ENCODE data around the gene HPGD.
"Not testable (repeated sequence)": the region's sequence is repeated elsewhere in the genome, so short reads cannot be mapped to it uniquely, and the experiment has no call there.

Gene HPGD

DNA sequence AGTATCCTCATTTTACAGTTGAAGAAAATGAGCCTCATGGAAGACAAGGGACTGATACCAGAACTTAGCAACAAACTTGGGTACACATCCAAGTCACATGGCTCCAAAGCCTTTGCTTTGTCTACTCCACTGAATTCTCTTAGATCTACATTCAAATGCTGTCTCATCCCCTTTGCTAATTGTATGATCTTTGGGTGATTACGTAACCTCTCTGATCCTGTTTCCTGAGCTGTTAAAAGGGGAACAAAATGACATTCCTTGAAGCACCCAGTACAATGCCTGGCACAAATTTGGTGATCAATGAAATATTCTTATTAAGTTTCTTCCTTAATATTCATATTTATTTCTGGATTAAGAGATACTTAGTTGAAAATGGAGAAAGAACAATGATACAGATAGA lies 5.9 kb upstream of the HPGD start:
- in situ Hi-C loops (cut with MboI; ENCODE audit: low sequenced_read_pairs), result no loop called here

GRCh38 chr4:174526731-174527130 lies 4.4 kb upstream of the HPGD start:
- in situ Hi-C loops (cut with MboI; ENCODE audit: low sequenced_read_pairs), result no loop called here

DNA sequence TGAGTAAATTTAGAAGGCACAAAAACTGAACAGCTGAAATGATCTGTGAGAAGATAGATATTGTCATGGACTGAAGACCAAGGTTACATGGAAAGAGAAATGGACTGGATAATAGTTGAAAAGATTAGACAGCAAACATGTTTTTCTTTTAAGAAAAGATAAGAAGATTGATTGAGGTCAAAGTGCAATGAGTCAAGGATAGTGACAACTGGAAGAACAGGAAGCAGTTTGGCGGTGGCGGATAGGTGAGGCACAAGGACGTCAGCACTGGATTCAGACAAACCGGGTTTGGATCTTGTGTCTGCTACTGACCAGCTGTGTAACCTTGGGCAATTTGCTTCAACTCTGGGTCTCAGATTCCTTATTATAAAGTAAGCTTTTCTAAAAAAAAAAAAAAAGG lies 2.0 kb upstream of the HPGD start:
- in situ Hi-C loops (cut with MboI; ENCODE audit: low sequenced_read_pairs), result no loop called here

GRCh38 chr4:174523025-174523693 lies 871 bp upstream of the HPGD start:
- in situ Hi-C loops (cut with MboI; ENCODE audit: low sequenced_read_pairs), result no loop called here

DNA sequence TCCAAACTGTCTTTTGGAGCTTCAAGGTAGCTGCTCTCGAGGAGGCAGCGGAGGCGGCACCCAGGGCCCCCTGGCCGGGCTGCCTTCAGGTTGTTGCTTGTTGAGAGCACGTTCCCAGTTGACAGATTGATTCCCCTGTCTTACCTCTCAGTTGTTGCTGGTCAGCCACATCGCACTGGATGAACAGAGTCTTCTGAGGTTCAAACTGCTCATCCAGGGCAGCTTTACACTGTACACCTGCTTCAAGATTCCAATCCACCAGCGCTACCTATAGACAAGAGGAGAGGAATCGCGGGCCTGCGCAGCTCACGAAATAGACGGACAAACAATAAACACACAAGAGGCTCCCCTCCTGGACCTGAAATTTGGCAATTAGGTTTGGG lies 497 bp downstream of the HPGD start:
- in situ Hi-C loops (cut with MboI; ENCODE audit: low sequenced_read_pairs), result no loop called here

GRCh38 chr4:174520660-174521059 lies 1.6 kb downstream of the HPGD start:
- in situ Hi-C loops (cut with MboI; ENCODE audit: low sequenced_read_pairs), result no loop called here

GRCh38 chr4:174517502-174518445 lies 4.5 kb downstream of the HPGD start:
- in situ Hi-C loops (cut with MboI; ENCODE audit: low sequenced_read_pairs), result no loop called here

GRCh38 chr4:174516794-174517193 lies 5.5 kb downstream of the HPGD start:
- in situ Hi-C loops (cut with MboI; ENCODE audit: low sequenced_read_pairs), result no loop called here

DNA sequence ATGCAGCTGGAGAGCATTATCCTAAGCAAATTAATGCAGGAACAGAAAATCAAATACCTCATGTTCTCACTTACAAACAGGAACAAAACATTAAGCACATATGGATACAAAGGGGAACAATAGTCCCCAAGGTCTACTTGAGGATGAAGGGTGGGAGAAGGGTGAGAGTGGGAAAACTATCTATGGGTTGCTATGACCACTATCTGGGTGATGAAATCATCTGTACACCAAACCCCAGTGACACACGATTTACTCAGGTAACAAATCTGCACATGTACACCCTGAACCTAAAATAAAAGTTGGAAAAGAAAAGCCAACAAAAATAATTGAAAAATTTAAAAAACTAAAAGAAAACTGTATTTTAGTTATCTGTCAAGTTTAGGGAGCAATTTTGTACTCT lies 5.9 kb downstream of the HPGD start:
- in situ Hi-C loops (cut with MboI; ENCODE audit: low sequenced_read_pairs), result no loop called here

- in situ Hi-C loops (cut with MboI; ENCODE audit: low sequenced_read_pairs), result no loop called here
Measured at GRCh38 chr4:174512745-174513144, 9.5 kb downstream of the HPGD start.

DNA sequence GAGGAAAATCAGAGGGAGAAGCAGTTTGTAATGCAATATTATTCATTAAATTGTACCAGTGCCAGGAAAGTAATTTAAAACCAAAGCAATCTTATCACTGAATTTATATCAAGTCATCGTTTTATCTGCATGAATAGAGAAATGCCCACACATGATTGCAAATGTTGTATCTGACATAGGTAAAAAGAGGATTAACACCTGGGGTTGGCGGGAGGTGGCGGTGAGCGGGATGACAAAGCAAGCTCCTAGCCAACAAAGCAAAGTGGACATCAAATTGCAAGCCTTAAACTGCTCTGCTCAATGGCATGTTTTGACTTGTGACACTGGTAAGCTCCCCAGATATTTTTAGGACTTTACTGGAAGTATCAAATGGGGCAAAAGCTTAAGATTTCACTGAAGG lies 16.4 kb downstream of the HPGD start:
- in situ Hi-C loops (cut with MboI; ENCODE audit: low sequenced_read_pairs), result no loop called here

- in situ Hi-C loops (cut with MboI; ENCODE audit: low sequenced_read_pairs), result no loop called here
Measured at GRCh38 chr4:174505007-174505406, 17.3 kb downstream of the HPGD start.

DNA sequence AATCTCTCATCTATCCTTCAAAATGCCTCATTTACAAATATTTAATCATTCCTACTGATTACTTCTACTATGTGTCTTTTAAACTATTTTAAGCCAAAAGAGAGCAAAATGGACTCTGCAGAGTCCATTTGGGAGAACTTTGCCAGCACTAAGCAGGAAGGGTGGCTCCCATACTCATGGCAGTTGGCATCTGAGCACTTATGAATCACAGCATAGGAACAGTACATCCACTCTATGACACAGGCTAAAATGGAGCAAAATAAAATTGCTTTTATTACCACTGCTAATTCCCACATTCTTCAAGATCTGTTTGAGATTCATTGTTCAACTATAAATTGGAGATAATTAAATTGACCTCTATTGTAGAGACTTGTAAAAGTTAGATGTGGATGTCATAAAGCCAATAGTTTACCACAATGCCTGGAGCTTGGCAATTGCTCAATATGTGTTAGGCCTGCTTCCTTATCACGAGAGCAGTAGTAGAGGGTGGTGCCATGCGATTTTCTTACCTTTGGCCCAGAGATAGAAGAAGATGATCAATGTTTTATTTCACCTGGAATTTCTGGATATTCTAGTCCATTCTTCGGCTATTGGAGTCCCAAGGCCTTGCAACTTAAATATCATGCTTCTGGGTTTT lies 19.1 kb downstream of the HPGD start:
- in situ Hi-C loops (cut with MboI; ENCODE audit: low sequenced_read_pairs), result no loop called here

GRCh38 chr4:174496631-174497432 lies 25.5 kb downstream of the HPGD start:
- in situ Hi-C loops (cut with MboI; ENCODE audit: low sequenced_read_pairs), result no loop called here

DNA sequence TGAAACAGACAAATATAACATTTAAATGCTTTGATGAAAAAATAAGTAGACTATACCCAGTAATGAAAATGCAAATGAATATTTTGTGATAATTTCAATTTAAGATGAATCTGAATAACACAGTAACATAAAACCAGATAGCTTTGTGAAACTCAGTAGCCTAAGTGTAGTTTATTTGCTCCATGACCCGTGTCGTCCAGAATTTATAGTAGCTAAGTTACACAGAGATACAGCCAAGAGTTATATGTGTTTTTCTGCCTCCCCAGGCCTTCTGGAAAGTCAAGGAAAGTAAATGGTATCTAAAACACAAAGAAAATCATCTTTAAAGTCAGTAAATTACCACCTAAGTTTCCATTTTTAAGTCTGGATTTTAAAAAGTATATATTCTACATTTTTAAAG lies 26.7 kb downstream of the HPGD start:
- in situ Hi-C loops (cut with MboI; ENCODE audit: low sequenced_read_pairs), result no loop called here

GRCh38 chr4:174494726-174495125 lies 27.6 kb downstream of the HPGD start:
- in situ Hi-C loops (cut with MboI; ENCODE audit: low sequenced_read_pairs), result no loop called here

DNA sequence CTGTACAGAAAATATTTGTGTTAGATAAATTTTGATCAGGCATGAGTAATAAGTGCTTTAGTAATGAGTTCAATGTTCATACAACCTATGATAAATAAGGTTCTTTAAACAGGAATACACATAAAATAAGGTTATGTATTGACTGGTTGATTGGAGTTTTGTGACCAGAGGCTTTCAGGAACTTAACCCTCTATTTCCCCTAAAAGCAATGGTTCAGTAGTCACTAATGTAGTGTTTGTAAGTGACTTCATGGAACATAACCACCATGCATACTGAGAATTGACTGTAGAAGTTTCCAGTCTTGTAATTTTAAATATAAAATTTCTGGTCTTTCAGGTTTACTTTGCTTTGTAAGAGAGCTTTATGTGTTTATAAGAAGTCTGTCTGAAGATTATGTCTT lies 28.1 kb downstream of the HPGD start:
- in situ Hi-C loops (cut with MboI; ENCODE audit: low sequenced_read_pairs), result no loop called here

DNA sequence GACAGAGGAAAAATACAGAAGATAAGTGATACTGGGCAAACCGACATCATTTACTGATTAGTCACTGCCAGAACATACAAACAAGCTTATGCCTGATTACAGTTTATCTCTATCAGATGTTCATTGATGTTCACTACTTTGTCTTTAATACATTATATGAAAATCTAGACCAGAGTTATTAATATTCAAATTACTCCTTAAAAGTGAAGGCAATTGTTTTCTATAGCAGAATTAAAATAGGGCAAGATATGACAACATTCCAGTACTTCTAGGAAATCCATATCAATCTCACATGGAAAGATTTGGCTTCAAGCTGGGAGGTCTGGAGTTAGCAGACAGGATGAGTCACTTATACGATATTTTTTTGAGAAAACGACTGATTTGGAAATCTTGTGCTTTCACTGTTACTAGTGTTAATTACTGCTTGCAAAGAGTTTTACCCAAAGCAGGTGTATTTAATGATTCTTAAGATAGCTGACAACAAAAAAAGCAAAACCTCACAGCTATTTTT lies 31.8 kb downstream of the HPGD start:
- in situ Hi-C loops (cut with MboI; ENCODE audit: low sequenced_read_pairs), result no loop called here

DNA sequence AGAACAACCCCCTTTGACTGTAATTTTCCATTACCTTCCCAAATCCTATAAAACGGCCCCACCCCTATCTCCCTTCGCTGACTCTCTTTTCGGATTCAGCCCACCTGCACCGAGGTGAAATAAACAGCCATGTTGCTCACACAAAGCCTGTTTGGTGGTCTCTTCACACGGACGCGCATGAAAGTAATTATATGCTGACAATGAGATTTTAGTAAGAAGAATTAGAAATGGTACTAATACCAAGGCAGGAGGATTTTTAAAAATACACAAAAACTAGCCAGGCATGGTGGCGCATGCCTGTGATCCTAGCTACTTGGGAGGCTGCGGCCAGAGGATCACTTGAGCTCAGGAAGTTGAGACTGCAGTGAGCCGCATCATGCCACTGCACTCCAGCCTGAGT lies 33.9 kb downstream of the HPGD start:
- in situ Hi-C loops (cut with MboI; ENCODE audit: low sequenced_read_pairs), result not testable (repeated sequence)

DNA sequence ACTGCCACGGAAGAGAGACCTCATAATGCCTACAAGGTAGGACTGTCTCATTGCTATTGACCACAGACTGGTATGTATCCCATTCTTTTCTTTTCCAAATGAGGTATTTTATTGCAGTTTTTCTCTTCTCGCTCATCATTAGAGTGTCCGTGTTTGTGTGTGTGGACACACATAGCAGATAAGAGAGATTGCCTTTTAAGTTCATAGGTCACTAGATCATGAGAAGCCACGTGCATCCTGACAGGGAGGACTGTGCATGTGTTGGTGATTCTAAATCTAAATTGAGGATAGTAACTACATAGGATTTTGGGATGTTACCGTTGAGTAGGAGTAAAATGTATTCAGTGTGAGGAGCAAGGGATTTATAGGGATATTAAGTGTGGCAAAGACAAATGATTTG lies 37.3 kb downstream of the HPGD start:
- in situ Hi-C loops (cut with MboI; ENCODE audit: low sequenced_read_pairs), result no loop called here

DNA sequence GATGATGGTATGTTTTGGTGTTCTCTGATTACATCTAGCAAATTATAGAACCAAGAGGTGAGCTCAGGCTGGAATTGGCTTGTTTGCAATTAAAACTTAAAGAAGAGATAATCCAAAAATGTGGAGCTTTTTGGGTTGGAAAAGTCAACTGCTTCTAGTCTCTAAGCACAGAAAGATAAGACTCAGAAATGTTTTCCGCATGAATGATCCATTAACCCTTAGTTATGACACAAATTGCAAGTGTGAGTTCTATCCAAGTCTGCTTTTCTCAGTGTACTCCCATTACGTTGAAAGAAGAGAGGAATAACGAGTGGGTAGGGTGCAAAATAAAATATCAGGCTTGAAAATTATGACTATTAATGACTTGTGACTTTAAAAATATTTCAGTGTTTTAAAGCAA lies 38.5 kb downstream of the HPGD start:
- in situ Hi-C loops (cut with MboI; ENCODE audit: low sequenced_read_pairs), result no loop called here

Measured in HL-60/S4 treated with phorbol 12-myristate 13-acetate at 8.2 ng/mL for 4 days and 3 days (cell line).